Naive thymus-derived CD8-positive, alpha-beta T cell (primary cell): ENCODE results near the gene ITGA5. TPM values are rescaled to one million over a fixed set of nuclear protein-coding genes. Genes with fewer than 3 reads are reported as not detected.

ENCODE experiments used
- ATAC-seq, 2 donors: fragments of 150-1000 bp; cut with Tn5 transposase in 1 of 2; sonication (Bioruptor Pico), chemical (Tn5 transposase) in 1 of 2; 1 replicate in 1 of 2; 2 replicates in 1 of 2; pipeline ENCODE4 v1.10.0; 2021; ENCODE audit warnings: mild to moderate bottlenecking in 2 of 2, moderate library complexity in 2 of 2
- POLR2A ChIA-PET: fragments of 350-600 bp; sonication (Branson Sonifier 250); formaldehyde crosslinking; loops from one replicate; lab custom pipeline; 2021; ENCODE audit warnings: antibody characterized with exemption; lab: Charles Lee
- DNase-seq, 10 donors: peaks; one replicate each; pipeline versions ENCODE4 v3.0.0 to v3.0.0-alpha.2; 2020 to 2022
- H3K27ac Mint-ChIP-seq, 10 donors: one replicate each; pipeline ENCODE4 v1.8.0; 2020 to 2022; ENCODE audit warnings: mild to moderate bottlenecking in 10 of 10, mixed read lengths in 10 of 10, moderate library complexity in 4 of 10, inconsistent platforms in 1 of 10
- H3K27me3 Mint-ChIP-seq, 5 donors: one replicate each; pipeline ENCODE4 v1.8.0; 2021 to 2022; ENCODE audit warnings: mixed read lengths in 5 of 5
- H3K36me3 Mint-ChIP-seq, 3 donors: one replicate each; pipeline ENCODE4 v1.8.0; 2020 to 2022; ENCODE audit warnings: mixed read lengths in 3 of 3, mild to moderate bottlenecking in 2 of 3, inconsistent platforms in 1 of 3
- H3K4me1 Mint-ChIP-seq, 4 donors: one replicate each; pipeline ENCODE4 v1.8.0; 2021 to 2022; ENCODE audit warnings: mixed read lengths in 4 of 4
- H3K4me3 Mint-ChIP-seq, 10 donors: one replicate each; pipeline ENCODE4 v1.8.0; 2020 to 2022; ENCODE audit warnings: mild to moderate bottlenecking in 10 of 10, mixed read lengths in 10 of 10, moderate library complexity in 6 of 10, inconsistent platforms in 1 of 10
- H3K9me3 Mint-ChIP-seq, 9 donors: one replicate each; pipeline ENCODE4 v1.8.0; 2020 to 2022; ENCODE audit warnings: mixed read lengths in 9 of 9, mild to moderate bottlenecking in 3 of 9, inconsistent platforms in 1 of 9, moderate library complexity in 1 of 9
- polyA plus RNA-seq, 3 donors: library from polyadenylated mRNA; unstranded; fragments of 300-500 nt; fragmentation: Illumina TruSeq; gene quantifications; one replicate each; pipeline ENCODE4 v1.2.3, GENCODE V29; 2021
- total RNA-seq, 8 experiments: library from RNA in 2 of 8; stranded (reverse) in 2 of 8; gene quantifications; one replicate each; pipeline ENCODE4 v1.2.3 and lab custom pipeline; 2021 to 2026

The ITGA5 gene
- total and polyA plus RNA-seq, 5 experiments from 2014 or later, result 13.4 to 127 (median 44.5) TPM

DNA sequence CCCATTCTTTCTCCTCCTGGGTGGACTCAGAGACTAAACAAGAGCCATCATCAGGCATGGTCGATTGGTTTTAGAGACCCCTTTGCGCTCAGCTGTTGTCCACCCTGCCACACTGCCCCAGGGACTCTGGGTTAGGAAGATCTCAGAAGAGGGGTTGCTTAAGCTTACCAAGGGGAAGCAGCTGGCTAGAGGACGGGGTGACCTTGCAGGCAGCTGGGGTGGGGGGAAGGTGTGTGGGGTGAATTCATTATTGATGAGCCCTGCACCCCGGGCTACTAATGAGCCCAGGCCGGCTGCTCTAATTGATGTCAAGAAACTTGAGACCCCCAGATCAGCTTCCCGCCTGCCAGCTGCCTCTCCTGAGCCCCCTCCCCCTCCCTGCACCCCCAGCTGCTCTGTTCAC, 25.9 kb downstream of the ITGA5 start:
- ATAC-seq (no peak), DNase-seq (no peak)
- H3K36me3 Mint-ChIP-seq, result peaks cover 5 to 43% (median 13%) of the 10 kb centered on the region in 3 donors
- H3K27me3 Mint-ChIP-seq, result no peaks in the 10 kb centered on the region
- H3K27ac Mint-ChIP-seq, result peak overlapping the region in 1 of 10 donors; percentile 50
- H3K4me1 Mint-ChIP-seq, result peaks cover 21 to 45% (median 36%) of the 10 kb centered on the region in 4 donors
- no peak overlapping the region for H3K4me3 Mint-ChIP-seq
- POLR2A ChIA-PET, result interaction anchor here (0.8 to 1.7 kb wide), 3 partner anchors 11 to 47 kb away, joined by 3 to 5 read pairs (median 3); no protein-coding TSS in a partner anchor
- no peaks in the 10 kb centered on the region for H3K9me3 Mint-ChIP-seq

GRCh38 chr12:54392485-54393206, 26.4 kb downstream of the ITGA5 start:
- POLR2A ChIA-PET, result interaction anchor here (0.8 to 1.7 kb wide), 3 partner anchors 11 to 21 kb away, joined by 3 to 5 read pairs (median 3); no protein-coding TSS in a partner anchor
- Mint-ChIP-seq H3K4me3 (peak overlapping the region in 5 of 10 donors; percentile 14 to 82 (median 22)), H3K4me1 (peaks cover 23 to 50% (median 38%) of the 10 kb centered on the region in 4 donors)

GRCh38 chr12:54390668-54391551, 28.2 kb downstream of the ITGA5 start:
- Mint-ChIP-seq H3K27me3 (no peaks in the 10 kb centered on the region), H3K4me3 (peak overlapping the region; percentile 71 to 93 (median 80)), H3K36me3 (peaks cover 0 to 20% (median 7%) of the 10 kb centered on the region in 3 donors), H3K9me3 (no peaks in the 10 kb centered on the region), H3K4me1 (peaks cover 26 to 57% (median 39%) of the 10 kb centered on the region in 4 donors), H3K27ac (peak overlapping the region in 4 of 10 donors; percentile 43 to 80 (median 58))
- POLR2A ChIA-PET, result interaction anchor here (0.7 kb wide), 1 partner anchor 94 kb away, joined by 3 read pairs; no protein-coding TSS in a partner anchor
- peak; percentile 53 to 82 (median 64) for DNase-seq
- ATAC-seq, result peak; percentile 85 to 90

More at GRCh38 chr12:54392485-54393206, 26.4 kb downstream of the ITGA5 start:
- Mint-ChIP-seq H3K27ac (peak overlapping the region in 2 of 10 donors; percentile 59 to 71), H3K27me3 (no peaks in the 10 kb centered on the region), H3K36me3 (peaks cover 5 to 38% (median 13%) of the 10 kb centered on the region in 3 donors), H3K9me3 (no peaks in the 10 kb centered on the region)
- no peak for DNase-seq
- ATAC-seq, result no peak

GRCh38 chr12:54390176-54390667, 28.8 kb downstream of the ITGA5 start:
- peaks cover 26 to 60% (median 39%) of the 10 kb centered on the region in 4 donors for H3K4me1 Mint-ChIP-seq
- peak overlapping the region in 4 of 10 donors; percentile 39 to 71 (median 62) for H3K27ac Mint-ChIP-seq
- DNase-seq (no peak), ATAC-seq (no peak)
- POLR2A ChIA-PET, result interaction anchor here (0.7 kb wide), 1 partner anchor 94 kb away, joined by 3 read pairs; no protein-coding TSS in a partner anchor
- H3K36me3 Mint-ChIP-seq, result peaks cover 0 to 14% (median 7%) of the 10 kb centered on the region in 3 donors
- no peaks in the 10 kb centered on the region for H3K9me3 Mint-ChIP-seq
- H3K4me3 Mint-ChIP-seq, result peak overlapping the region; percentile 37 to 93 (median 78)
- H3K27me3 Mint-ChIP-seq, result no peaks in the 10 kb centered on the region

DNA sequence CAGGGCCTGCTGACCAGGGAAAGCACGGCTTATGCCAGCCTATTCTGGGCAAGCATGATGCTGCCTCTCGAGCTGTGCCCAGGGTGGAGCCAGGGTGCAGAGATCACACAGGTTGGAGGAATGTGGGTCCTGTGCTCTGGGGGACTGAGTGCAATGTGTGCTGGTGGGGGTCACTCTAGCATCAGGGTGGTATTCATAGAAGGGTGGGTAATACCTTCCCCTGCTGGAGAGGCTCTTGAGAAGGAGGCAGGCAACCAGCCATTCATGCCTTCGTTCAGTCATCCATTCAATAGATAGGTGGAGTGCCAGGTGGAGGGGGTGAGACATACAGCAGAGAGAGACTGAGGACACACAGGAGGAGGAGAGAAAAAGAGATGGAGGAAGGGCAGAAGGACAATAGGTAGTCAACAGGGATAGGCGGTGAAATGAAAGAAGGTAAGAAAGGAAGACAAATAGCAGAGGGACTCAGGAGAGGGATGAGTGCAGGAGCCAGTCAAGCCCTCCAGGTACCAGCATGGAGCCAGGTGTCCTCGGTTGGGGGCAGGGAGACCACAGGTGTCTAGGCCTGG, 29.4 kb downstream of the ITGA5 start:
- peak overlapping the region in 8 of 10 donors; percentile 39 to 81 (median 62) for H3K27ac Mint-ChIP-seq
- peaks cover 26 to 64% (median 38%) of the 10 kb centered on the region in 4 donors for H3K4me1 Mint-ChIP-seq
- no peaks in the 10 kb centered on the region for H3K9me3 Mint-ChIP-seq
- H3K27me3 Mint-ChIP-seq, result no peaks in the 10 kb centered on the region
- H3K4me3 Mint-ChIP-seq, result peak overlapping the region; percentile 37 to 93 (median 76)
- POLR2A ChIA-PET, result no interaction called here
- no peak for ATAC-seq
- peaks cover 0 to 9% (median 6%) of the 10 kb centered on the region in 3 donors for H3K36me3 Mint-ChIP-seq
- DNase-seq, result no peak

- no peaks in the 10 kb centered on the region for H3K27me3 Mint-ChIP-seq
- peaks cover 0 to 3% (median 1%) of the 10 kb centered on the region in 3 donors for H3K36me3 Mint-ChIP-seq
- DNase-seq (no peak), ATAC-seq (no peak)
- POLR2A ChIA-PET, result no interaction called here
- peak overlapping the region in 3 of 10 donors; percentile 31 to 62 (median 31) for H3K27ac Mint-ChIP-seq
- H3K4me3 Mint-ChIP-seq, result peak overlapping the region in 2 of 10 donors; percentile 82 to 93
- H3K9me3 Mint-ChIP-seq, result no peaks in the 10 kb centered on the region
- H3K4me1 Mint-ChIP-seq, result peaks cover 25 to 64% (median 34%) of the 10 kb centered on the region in 4 donors
These were observed 29.9 kb downstream of the ITGA5 start for GRCh38 chr12:54389134-54389508.

GRCh38 chr12:54388237-54389133, 30.6 kb downstream of the ITGA5 start:
- no peak for DNase-seq
- Mint-ChIP-seq H3K4me3 (peak overlapping the region in 1 of 10 donors; percentile 8), H3K9me3 (no peaks in the 10 kb centered on the region), H3K4me1 (peaks cover 22 to 62% (median 28%) of the 10 kb centered on the region in 4 donors), H3K27me3 (no peaks in the 10 kb centered on the region), H3K36me3 (no peaks in the 10 kb centered on the region), H3K27ac (peak overlapping the region in 6 of 10 donors; percentile 5 to 62 (median 30))
- POLR2A ChIA-PET, result interaction anchor here (0.6 to 0.7 kb wide), 2 partner anchors 21 to 173 kb away, joined by 3 to 4 read pairs; no protein-coding TSS in a partner anchor
- ATAC-seq, result no peak

DNA sequence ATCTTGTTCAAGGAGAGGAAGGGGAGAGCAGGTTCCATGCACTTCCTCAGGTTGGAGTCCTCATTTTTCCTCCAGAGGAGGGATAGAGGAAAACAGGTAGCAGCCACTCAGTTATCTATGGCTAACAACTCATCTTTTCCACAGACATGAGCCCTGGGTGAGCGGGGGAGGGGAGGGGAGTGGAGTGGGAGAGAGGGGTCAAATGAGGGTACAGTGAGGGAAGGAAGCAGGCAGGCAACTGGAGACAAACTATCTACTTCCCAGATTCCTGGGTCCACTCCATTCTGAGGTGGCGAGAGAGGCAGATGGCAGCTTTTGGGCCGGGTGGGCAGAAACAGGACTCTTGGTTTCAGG, 32.0 kb downstream of the ITGA5 start:
- Mint-ChIP-seq H3K36me3 (no peaks in the 10 kb centered on the region), H3K4me1 (peaks cover 20 to 61% (median 27%) of the 10 kb centered on the region in 4 donors), H3K27ac (peak overlapping the region in 2 of 10 donors; percentile 25 to 35), H3K9me3 (no peaks in the 10 kb centered on the region), H3K27me3 (no peaks in the 10 kb centered on the region), H3K4me3 (no peak overlapping the region)
- POLR2A ChIA-PET, result no interaction called here
- no peak for DNase-seq
- ATAC-seq, result no peak

- Mint-ChIP-seq H3K4me3 (no peak overlapping the region), H3K4me1 (peaks cover 16 to 56% (median 22%) of the 10 kb centered on the region in 4 donors), H3K36me3 (no peaks in the 10 kb centered on the region), H3K27me3 (no peaks in the 10 kb centered on the region), H3K27ac (peak overlapping the region in 3 of 10 donors; percentile 25 to 46 (median 35)), H3K9me3 (no peaks in the 10 kb centered on the region)
- DNase-seq (no peak), ATAC-seq (no peak)
- POLR2A ChIA-PET, result no interaction called here
These were observed 32.5 kb downstream of the ITGA5 start for GRCh38 chr12:54386403-54387113.

GRCh38 chr12:54385251-54385914, 33.7 kb downstream of the ITGA5 start:
- Mint-ChIP-seq H3K4me1 (peaks cover 9 to 56% (median 17%) of the 10 kb centered on the region in 4 donors), H3K27me3 (no peaks in the 10 kb centered on the region), H3K9me3 (no peaks in the 10 kb centered on the region), H3K4me3 (peak overlapping the region in 1 of 10 donors; percentile 63), H3K36me3 (no peaks in the 10 kb centered on the region), H3K27ac (peak overlapping the region in 1 of 10 donors; percentile 63)
- POLR2A ChIA-PET, result no interaction called here
- ATAC-seq (no peak), DNase-seq (no peak)
